ENCODE data around the gene SF3A2.

The SF3A2 gene

DNA sequence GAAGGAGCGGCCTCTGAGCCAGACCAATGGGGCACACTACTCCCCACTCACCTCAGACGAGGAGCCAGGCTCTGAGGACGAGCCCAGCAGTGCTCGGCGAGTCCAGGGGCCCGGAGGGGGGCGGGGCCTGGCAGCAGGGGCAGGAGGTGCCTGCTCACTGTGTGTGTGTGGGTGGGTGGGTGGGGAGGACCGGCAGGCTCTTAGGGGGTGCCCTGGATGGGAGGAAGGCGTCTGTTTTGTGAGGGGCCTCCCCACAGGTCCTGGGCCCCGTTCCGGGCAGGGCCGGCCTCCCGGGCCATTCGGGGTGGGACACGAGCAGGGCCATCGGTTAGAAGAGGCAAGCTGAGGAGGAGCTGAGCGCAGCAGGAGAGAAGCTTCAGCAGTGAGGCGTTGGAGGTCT lies 13.2 kb upstream of the SF3A2 start:
- no peak for TF ChIP-seq CTCF (conservative IDR thresholded peaks at IDR 0.05; ENCODE audit: low read length)
- DNase-seq (ENCODE audit: low read depth) = no peak

GRCh38 chr19:2223959-2224358 lies 12.7 kb upstream of the SF3A2 start:
- DNase-seq (ENCODE audit: low read depth) = no peak
- TF ChIP-seq CTCF (conservative IDR thresholded peaks at IDR 0.05; ENCODE audit: low read length) = no peak
- H3K4me3 ChIP-seq (ENCODE audit: low read length) = no peak overlapping the region

More for the DNA sequence above, 13.2 kb upstream of the SF3A2 start:
- no peak overlapping the region for H3K4me3 ChIP-seq (ENCODE audit: low read length)

DNA sequence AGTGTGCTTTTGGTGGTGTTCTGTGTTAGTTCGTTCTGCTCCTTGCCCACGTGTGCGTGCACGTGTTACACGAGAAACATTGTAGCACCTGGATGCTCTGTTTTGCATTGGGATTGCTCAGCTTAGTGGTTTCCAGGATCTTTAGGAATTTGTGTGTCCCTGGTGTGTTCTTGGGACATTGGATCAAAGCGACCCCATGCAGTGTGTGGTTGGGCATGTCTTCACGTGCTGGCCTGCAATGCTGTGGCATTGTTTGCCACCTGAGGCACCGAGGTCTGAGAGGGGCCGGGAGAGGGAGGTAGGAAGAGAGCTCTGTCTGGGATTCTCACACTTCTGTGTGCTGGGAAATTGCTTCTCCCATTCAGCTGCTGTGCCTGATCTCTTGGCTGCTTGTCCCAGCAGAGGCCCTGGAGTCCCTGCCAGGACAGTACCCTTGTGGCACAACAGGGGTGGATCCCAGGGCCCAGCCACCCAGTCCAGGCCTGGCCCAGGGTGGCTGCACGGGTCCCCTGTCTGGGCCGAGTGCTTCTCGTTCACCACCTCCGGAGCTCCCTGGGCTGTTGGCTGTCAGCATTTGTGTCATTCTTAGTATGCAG lies 11.8 kb upstream of the SF3A2 start:
- no peak for TF ChIP-seq CTCF (conservative IDR thresholded peaks at IDR 0.05; ENCODE audit: low read length)
- DNase-seq (ENCODE audit: low read depth) = no peak
- no peak overlapping the region for H3K4me3 ChIP-seq (ENCODE audit: low read length)

GRCh38 chr19:2225415-2226050 lies 11.1 kb upstream of the SF3A2 start:
- DNase-seq (ENCODE audit: low read depth) = no peak
- no peak for TF ChIP-seq CTCF (conservative IDR thresholded peaks at IDR 0.05; ENCODE audit: low read length)
- no peak overlapping the region for H3K4me3 ChIP-seq (ENCODE audit: low read length)

- no peak for TF ChIP-seq CTCF (conservative IDR thresholded peaks at IDR 0.05; ENCODE audit: low read length)
- DNase-seq (ENCODE audit: low read depth) = no peak
- no peak overlapping the region for H3K4me3 ChIP-seq (ENCODE audit: low read length)
These were observed 10.4 kb upstream of the SF3A2 start for GRCh38 chr19:2226051-2226839.

GRCh38 chr19:2226840-2227360 lies 9.7 kb upstream of the SF3A2 start:
- no peak for TF ChIP-seq CTCF (conservative IDR thresholded peaks at IDR 0.05; ENCODE audit: low read length)
- no peak for DNase-seq (ENCODE audit: low read depth)
- H3K4me3 ChIP-seq (ENCODE audit: low read length) = no peak overlapping the region
